Right renal cortex interstitium (tissue), 3 donors: Measurements from ENCODE around the gene RYR2. TPM values are rescaled to one million over a fixed set of nuclear protein-coding genes. Genes with fewer than 3 reads are reported as not detected.
A peak's percentile ranks its signal among the peaks of the same experiment; 100 is the strongest.
"Not testable (repeated sequence)": the region's sequence is repeated elsewhere in the genome, so short reads cannot be mapped to it uniquely, and the experiment has no call there.

Experiments
- DNase-seq, 3 donors: peaks; one replicate each; pipeline ENCODE4 v3.0.0-alpha.2; 2013; ENCODE audit warnings: low read depth in 3 of 3, low spot score in 2 of 3
- polyA plus RNA-seq, 3 donors: library from polyadenylated mRNA; unstranded; fragments of 120-200 nt; gene quantifications; one replicate each; pipeline ENCODE4 v1.2.1, GENCODE V29; 2013; ENCODE audit not compliant: insufficient read length in 3 of 3

The RYR2 gene
- polyA plus RNA-seq, 3 donors, result 1.2 to 2.3 (median 1.4) TPM

DNA sequence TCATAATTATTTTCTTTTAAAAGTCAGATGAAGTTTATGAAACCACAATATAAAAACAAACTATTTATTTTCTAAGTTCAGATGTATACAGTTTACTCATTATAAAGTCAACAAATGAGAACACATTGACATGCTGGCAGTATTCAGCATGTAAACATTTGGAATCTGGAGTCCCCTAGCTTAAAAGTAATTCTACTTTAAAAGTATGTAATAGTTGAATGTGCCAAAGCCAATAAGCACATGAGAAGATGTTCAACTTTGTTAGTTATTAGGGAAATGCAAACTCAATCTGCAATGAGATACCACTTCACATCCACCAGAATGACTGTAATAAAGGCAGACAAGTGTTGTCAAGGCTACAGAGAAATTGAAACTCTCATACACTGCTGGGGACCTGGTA, 96.6 kb downstream of the RYR2 start:
- DNase-seq, result no peak

- no peak for DNase-seq
Observed at GRCh38 chr1:237139732-237140131, 97.7 kb downstream of the RYR2 start.

DNA sequence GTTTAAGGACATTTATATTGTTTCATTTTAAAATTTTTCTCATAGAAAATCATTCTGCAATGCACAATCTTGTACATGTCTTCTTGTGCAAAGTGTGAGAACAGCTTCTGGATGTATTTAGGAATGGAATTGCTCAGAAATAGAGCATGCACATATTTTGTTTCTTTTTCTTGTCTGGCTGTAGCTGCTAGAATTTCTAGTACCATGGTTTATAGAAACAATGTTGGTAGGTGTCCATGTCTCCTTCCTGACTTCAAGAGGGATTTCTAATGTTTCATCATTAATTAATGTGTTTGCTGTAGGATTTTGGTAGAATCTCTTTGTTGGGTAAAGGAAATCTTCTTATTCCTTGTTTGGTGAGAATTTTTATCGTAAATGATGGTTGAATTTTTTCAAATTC, 99.0 kb downstream of the RYR2 start:
- DNase-seq, result no peak

DNA sequence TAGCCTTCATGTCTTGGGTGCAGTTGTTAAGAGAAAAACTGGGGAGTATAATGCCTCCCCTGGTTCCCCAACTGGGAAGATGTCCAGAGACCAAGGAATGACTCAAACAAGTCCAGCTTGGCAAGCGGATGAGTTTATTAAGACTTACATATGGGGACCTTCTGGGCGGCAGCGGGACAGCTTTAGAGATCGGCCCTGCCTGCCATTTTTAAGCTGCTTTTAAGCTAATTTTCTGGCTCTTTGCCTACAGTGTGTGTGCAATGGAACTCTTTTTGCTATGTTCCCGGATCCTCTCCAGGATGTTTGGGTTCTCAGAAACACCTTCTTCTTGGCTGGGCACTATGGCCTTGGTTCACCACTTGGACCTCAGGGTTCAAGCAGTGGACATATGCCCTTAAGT, 99.5 kb downstream of the RYR2 start:
- no peak for DNase-seq

- no peak for DNase-seq
Observed at GRCh38 chr1:237145379-237146135, 103.6 kb downstream of the RYR2 start.

DNA sequence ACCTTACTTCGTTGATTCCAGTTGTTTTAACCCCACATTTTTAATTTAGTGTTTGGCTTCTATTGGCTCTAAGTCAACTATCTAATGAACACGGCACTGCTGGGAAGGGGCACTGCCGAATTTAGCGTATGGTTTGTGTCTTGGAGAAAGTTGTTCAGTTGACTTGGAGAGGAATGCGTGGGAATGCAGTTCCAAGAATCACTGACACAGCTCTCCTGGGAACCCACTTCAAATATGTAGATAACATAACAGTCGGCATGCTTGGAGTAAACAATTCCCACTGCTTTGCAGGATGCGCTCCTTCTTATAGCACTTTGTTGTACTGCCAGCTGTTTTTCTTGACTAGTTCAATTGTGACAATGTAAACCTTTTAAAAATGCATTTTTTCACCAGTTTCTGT, 104.3 kb downstream of the RYR2 start:
- DNase-seq, result peak in 2 of 3 donors; percentile 56 to 57

- no peak for DNase-seq
Observed at GRCh38 chr1:237149857-237150256, 107.9 kb downstream of the RYR2 start.

GRCh38 chr1:237151979-237152378, 110.0 kb downstream of the RYR2 start:
- DNase-seq, result not testable (repeated sequence)

DNA sequence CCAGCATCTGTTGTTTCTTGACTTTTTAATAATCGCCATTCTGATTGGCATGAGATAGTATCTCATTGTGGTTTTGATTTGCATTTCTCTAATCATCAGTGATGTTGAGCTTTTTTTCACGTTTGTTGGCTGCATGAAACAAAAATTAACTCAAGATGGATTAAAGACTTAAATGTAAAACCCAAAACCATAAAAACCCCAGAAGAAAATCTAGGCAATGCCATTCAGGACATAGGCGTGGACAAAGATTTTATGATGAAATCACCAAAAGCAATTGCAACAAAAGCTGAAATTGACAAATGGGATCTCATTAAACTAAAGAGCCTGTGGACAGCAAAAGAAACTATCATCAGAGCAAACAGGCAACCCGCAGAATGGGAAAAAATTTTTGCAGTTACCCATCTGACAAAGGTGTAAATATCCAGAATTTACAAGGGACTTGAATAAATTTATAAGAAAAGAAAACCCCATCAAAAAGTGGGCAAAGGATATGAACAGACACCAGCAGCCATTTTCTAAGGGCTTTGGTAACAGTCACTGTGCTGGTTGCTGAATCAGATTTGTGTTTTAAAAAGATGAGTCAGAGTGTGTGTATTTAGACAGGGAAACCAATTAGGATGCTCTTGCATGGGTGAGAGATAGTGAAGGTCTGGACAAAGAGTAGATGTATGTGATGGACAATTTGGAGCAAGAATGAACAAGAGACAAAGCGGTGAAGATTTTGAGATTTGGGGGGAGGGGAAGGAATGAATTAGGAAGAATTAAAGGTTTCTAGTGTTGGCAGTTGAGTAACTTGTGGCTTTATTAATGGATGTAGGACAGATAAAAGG, 110.7 kb downstream of the RYR2 start:
- no peak for DNase-seq

DNA sequence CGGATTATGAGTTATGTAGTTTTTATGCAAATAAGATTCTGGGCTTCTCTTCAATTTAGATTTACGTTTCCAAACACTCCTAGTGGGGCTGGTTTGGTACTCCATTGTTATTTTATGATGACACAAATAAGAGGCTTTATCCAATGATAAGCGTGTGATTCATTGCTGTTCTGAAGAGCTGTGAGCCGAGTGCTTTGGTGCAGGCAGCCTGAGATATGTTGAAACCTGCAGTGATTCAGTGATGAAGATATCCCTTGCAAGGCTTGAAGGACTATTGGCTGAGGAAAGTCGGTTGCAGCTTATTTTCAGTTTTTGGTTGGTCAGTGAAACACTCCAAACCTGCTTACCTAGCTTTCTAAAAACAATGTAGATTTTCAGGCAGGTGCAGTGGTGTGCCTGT, 112.2 kb downstream of the RYR2 start:
- DNase-seq, result no peak

- no peak for DNase-seq
Observed at GRCh38 chr1:237164406-237165352, 122.7 kb downstream of the RYR2 start.

DNA sequence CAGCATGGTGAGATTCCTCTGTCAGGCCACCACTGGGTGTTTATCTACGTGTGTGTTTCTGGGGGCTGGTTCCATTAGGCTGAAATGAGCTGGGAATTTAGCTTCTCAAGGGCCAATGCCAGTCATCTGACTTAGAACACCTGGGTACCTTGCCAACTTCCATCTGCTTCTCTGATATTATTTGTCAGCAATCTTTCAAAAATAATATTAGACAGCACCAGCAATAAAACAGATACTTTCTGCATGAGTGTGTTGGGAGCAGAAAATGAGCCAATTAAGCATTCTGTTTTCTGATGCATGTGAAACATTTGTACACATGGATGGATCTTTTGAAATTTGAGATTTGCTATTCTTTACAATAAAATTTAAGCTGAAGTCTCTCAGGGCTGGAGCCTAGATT, 124.1 kb downstream of the RYR2 start:
- no peak for DNase-seq

- no peak for DNase-seq
Observed at GRCh38 chr1:237166593-237167101, 124.7 kb downstream of the RYR2 start.

GRCh38 chr1:237170149-237170548, 128.2 kb downstream of the RYR2 start:
- no peak for DNase-seq

GRCh38 chr1:237171454-237172117, 129.6 kb downstream of the RYR2 start:
- no peak for DNase-seq

GRCh38 chr1:237172118-237172485, 130.1 kb downstream of the RYR2 start:
- no peak for DNase-seq

DNA sequence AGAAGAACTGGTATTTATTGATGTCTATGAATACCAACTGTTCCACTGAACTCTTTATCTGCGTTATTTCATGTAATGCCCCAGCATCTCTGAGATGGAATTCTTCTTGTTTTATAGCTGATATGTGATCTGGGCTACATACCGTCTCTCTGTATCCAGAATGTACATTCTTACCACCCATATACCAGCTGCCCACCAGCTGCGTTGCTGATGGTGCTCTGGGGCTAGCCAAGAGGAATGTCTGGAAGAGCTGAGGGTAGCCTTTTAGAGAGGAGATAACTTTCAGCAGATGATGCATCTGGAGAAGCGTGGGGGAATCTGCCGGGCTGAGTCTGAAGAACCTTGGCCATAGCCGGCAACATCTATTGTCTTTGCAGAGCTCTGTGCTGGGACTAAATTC, 137.5 kb downstream of the RYR2 start:
- DNase-seq, result no peak

DNA sequence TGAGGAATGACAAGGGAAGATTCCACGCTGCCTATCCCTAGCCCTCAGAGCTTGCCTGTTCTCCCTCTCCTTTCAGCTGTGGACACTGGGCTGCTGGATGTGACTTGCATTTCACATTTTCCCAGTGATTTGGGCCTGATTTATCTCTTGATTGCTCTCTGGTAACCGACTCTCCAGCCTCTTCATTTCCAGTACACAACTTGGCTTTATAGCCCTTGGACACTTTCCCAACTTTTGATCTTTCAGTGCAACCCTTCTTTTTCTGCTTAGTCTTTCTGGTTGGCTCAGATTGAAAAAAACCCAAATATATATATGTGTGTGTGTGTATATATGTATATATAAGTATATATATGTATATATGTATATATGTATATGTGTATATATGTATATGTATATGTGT, 138.3 kb downstream of the RYR2 start:
- DNase-seq, result no peak

DNA sequence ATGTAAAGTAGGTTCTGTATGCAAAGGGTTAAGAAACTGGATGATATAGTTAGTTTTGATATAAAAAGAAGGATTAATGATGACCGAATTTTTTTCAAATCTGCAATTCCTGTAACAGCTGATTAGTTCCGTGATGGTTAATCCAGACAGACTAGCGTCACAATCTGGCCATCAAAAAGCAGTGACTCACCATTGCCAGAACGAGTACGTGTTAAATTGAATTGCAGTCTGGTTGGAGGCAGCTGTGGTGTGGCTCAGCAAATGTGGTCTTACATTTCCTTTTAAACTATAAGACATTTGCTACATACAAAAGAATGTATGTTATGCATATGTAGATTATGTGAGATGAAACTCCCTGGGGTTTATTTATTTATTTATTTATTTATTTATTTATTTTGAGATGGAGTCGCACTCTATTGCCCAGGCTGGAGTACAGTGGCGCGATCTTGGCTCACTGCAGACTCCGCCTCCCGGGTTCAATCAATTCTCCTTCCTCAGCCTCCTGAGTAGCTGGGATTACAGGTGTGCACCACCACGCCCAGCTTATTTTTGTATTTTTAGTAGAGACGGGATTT, 139.8 kb downstream of the RYR2 start:
- DNase-seq, result no peak

DNA sequence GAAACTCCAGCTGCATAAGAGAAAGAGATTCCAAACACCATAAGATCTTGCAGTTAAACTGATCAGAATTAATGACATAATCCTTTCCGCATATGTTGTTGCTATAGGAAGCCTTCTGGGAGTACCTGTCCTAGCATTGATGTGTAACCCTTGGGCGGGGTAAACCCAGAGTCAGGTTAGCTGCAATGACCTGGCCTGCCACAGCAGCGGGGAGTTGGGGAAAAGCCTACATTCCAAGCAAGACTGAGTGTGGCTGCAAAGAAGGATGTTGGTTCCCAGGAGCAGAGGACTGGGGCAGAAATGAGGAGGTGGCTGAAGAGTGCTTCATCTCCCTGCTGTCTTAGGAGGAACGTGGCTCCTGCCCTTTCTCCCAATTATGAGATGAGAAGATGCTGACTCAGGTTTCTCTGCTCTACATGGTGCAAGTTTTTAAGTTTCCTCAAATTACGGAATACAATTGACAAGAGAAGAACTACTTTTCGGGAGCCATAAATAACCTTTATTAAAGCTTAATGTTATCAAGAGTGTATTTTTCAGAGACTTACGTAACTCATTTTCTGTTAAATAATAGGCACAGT, 142.1 kb downstream of the RYR2 start:
- no peak for DNase-seq
